Measurements from ENCODE around the gene FBN1.

- TF ChIP-seq SNAI2 (CRISPR knock-in tag; IDR thresholded peaks at IDR 0.05) (no peak), ZNF8 (CRISPR knock-in tag; IDR thresholded peaks at IDR 0.05) (no peak), ZC3H10 (CRISPR knock-in tag; IDR thresholded peaks at IDR 0.05) (no peak), TCF4 (CRISPR knock-in tag; IDR thresholded peaks at IDR 0.05; ENCODE audit: borderline replicate concordance) (no peak), ARNTL (CRISPR knock-in tag; IDR thresholded peaks at IDR 0.05; ENCODE audit: borderline replicate concordance, low read depth) (no peak), RARB (CRISPR knock-in tag; IDR thresholded peaks at IDR 0.05) (no peak), ZFP3 (CRISPR knock-in tag; IDR thresholded peaks at IDR 0.05) (no peak)
Measured at GRCh38 chr15:48604567-48604966, 40.9 kb downstream of the FBN1 start.
